SK-N-SH (cell line): Measurements from ENCODE around the gene ATP6V1G2. TPM values are rescaled to one million over a fixed set of nuclear protein-coding genes. Genes with fewer than 3 reads are reported as not detected.
A peak's percentile ranks its signal among the peaks of the same experiment; 100 is the strongest.

Experiments
- CTCF ChIA-PET: fragments of 300-600, 350-600 bp; formaldehyde crosslinking; extraction: SDS; loops from one replicate; lab custom pipeline; 2021; lab: Yijun Ruan, JAX
- POLR2A ChIA-PET: fragments of 350-600 bp; sonication (Branson Sonifier 250); formaldehyde crosslinking; extraction: SDS; loops from one replicate; lab custom pipeline; 2020; ENCODE audit warnings: antibody characterized with exemption, inconsistent platforms; lab: Yijun Ruan, JAX
- DNase-seq: peaks from one replicate; pipeline ENCODE4 v3.0.0; 2012
- H2AFZ ChIP-seq: fragments of 200-600 bp; sonication (generic); 2 replicates; pipeline ENCODE4 v1.8.1; 2016; ENCODE audit warnings: antibody characterized with exemption, mild to moderate bottlenecking, low read depth
- H3F3A ChIP-seq: fragments of 200-600 bp; sonication (generic); replicated peaks from 2 replicates; pipeline ENCODE3; 2016; ENCODE audit warnings: antibody characterized with exemption, mild to moderate bottlenecking; ENCODE audit not compliant: insufficient read depth
- H3K27ac ChIP-seq, 2 experiments: fragments of 200-500 bp in 1 of 2; fragments of 200-600 bp in 1 of 2; sonication (Bioruptor generic) in 1 of 2; sonication (generic), shearing (Covaris generic) in 1 of 2; 2 replicates each; pipeline versions ENCODE4 v1.5.1 to v1.6.1; 2014 to 2016; ENCODE audit warnings: low read depth in 2 of 2, inconsistent platforms in 1 of 2, low read length in 1 of 2, mild to moderate bottlenecking in 1 of 2, mixed read lengths in 1 of 2
- H3K27me3 ChIP-seq: fragments of 200-600 bp; sonication (generic), shearing (Covaris generic); 2 replicates; pipeline ENCODE4 v1.6.1; 2016; ENCODE audit warnings: mixed run types; ENCODE audit not compliant: insufficient read depth
- H3K36me3 ChIP-seq, 2 experiments: fragments of 200-500 bp in 1 of 2; fragments of 200-600 bp in 1 of 2; sonication (Bioruptor generic) in 1 of 2; sonication (generic) in 1 of 2; replicated peaks in 1 of 2; 2 replicates each; pipeline versions ENCODE3 to v1.5.1; 2014 to 2016; ENCODE audit warnings: low read length in 1 of 2, mild to moderate bottlenecking in 1 of 2; ENCODE audit not compliant: insufficient read depth in 2 of 2, control insufficient read depth in 1 of 2
- H3K4me1 ChIP-seq, 2 experiments: fragments of 200-500 bp in 1 of 2; fragments of 200-600 bp in 1 of 2; sonication (Bioruptor generic) in 1 of 2; sonication (generic), shearing (Covaris generic) in 1 of 2; 2 replicates each; pipeline versions ENCODE4 v1.5.1 to v1.6.1; 2014 to 2016; ENCODE audit warnings: low read depth in 1 of 2, low read length in 1 of 2, mixed run types in 1 of 2; ENCODE audit not compliant: insufficient read depth in 2 of 2, control insufficient read depth in 1 of 2
- H3K4me2 ChIP-seq: fragments of 200-600 bp; sonication (generic), shearing (Covaris generic); 2 replicates; pipeline ENCODE4 v1.6.1; 2017; ENCODE audit warnings: mixed run types
- H3K4me3 ChIP-seq, 2 experiments: fragments of 200-500 bp in 1 of 2; fragments of 200-600 bp in 1 of 2; sonication (Bioruptor generic) in 1 of 2; sonication (generic), shearing (Covaris generic) in 1 of 2; 2 replicates each; pipeline versions ENCODE4 v1.5.1 to v1.8.1; 2014 to 2016; ENCODE audit warnings: low read depth in 2 of 2, inconsistent platforms in 1 of 2, low read length in 1 of 2, mild to moderate bottlenecking in 1 of 2, mixed read lengths in 1 of 2, moderate library complexity in 1 of 2
- H3K79me2 ChIP-seq: fragments of 200-600 bp; sonication (generic); 2 replicates; pipeline ENCODE4 v1.8.1; 2017; ENCODE audit warnings: mild to moderate bottlenecking; ENCODE audit not compliant: insufficient read depth
- H3K9ac ChIP-seq: fragments of 200-600 bp; sonication (generic); 2 replicates; pipeline ENCODE4 v1.6.1; 2017; ENCODE audit warnings: mixed run types
- H3K9me2 ChIP-seq: fragments of 200-600 bp; sonication (generic); 2 replicates; pipeline ENCODE4 v1.6.1; 2017; ENCODE audit warnings: mixed run types
- H3K9me3 ChIP-seq: fragments of 200-600 bp; sonication (generic); 2 replicates; pipeline ENCODE4 v1.6.1; 2017; ENCODE audit warnings: mixed run types, mild to moderate bottlenecking, moderate library complexity
- H4K20me1 ChIP-seq: fragments of 200-600 bp; sonication (generic); 2 replicates; pipeline ENCODE4 v1.6.1; 2017; ENCODE audit warnings: mild to moderate bottlenecking, mixed run types; ENCODE audit not compliant: insufficient read depth
- CHD2 ChIP-seq: fragments of 150-350 bp; IDR thresholded peaks from 2 replicates; pipeline ENCODE4 v1.6.1; 2018; ENCODE audit warnings: low read length; ENCODE audit not compliant: partially characterized antibody
- ELF1 ChIP-seq: IDR thresholded peaks from 2 replicates; pipeline ENCODE4 v1.4.0; 2012
- EP300 ChIP-seq, 2 experiments: IDR thresholded peaks; 2 replicates each; pipeline versions ENCODE4 v1.4.0 to v1.6.1; 2012; ENCODE audit warnings: borderline replicate concordance in 1 of 2, low read depth in 1 of 2, low read length in 1 of 2
- FOXJ3 ChIP-seq: sonication (generic); formaldehyde crosslinking; IDR thresholded peaks from 2 replicates; pipeline ENCODE4 v1.5.1; 2020; ENCODE audit warnings: mild to moderate bottlenecking, missing genetic modification reagents
- FOXM1 ChIP-seq: IDR thresholded peaks from 2 replicates; pipeline ENCODE4 v1.4.0; 2012; ENCODE audit warnings: low read depth, mild to moderate bottlenecking
- GABPA ChIP-seq: IDR thresholded peaks from 2 replicates; pipeline ENCODE4 v1.4.0; 2012; ENCODE audit warnings: low read depth, mild to moderate bottlenecking
- GATA2 ChIP-seq: sonication (generic); formaldehyde crosslinking; IDR thresholded peaks from 2 replicates; pipeline ENCODE4 v1.5.0; 2020; ENCODE audit warnings: mild to moderate bottlenecking, missing genetic modification reagents
- MEF2A ChIP-seq: IDR thresholded peaks from 2 replicates; pipeline ENCODE4 v1.4.0; 2012; ENCODE audit warnings: low read depth, borderline replicate concordance
- MXI1 ChIP-seq: IDR thresholded peaks from 2 replicates; pipeline ENCODE4 v1.6.1; 2012; ENCODE audit warnings: mild to moderate bottlenecking, low read depth, low read length, improper control_type of control experiment
- NFIC ChIP-seq: IDR thresholded peaks from 2 replicates; pipeline ENCODE4 v1.4.0; 2012; ENCODE audit warnings: borderline replicate concordance
- NRF1 ChIP-seq: IDR thresholded peaks from 2 replicates; pipeline ENCODE4 v1.6.1; 2012; ENCODE audit warnings: low read depth, mild to moderate bottlenecking, low read length
- POLR2AphosphoS5 ChIP-seq: IDR thresholded peaks from 2 replicates; pipeline ENCODE4 v1.6.1; 2012; ENCODE audit warnings: low read depth, low read length
- RCOR1 ChIP-seq: fragments of 150-350 bp; IDR thresholded peaks from 2 replicates; pipeline ENCODE4 v1.6.1; 2017; ENCODE audit warnings: antibody characterized with exemption, low read length
- RFX5 ChIP-seq: IDR thresholded peaks from 2 replicates; pipeline ENCODE4 v1.6.1; 2012; ENCODE audit warnings: mild to moderate bottlenecking, improper control_type of control experiment, low read length
- SIN3A ChIP-seq: IDR thresholded peaks from 2 replicates; pipeline ENCODE4 v1.6.1; 2012; ENCODE audit warnings: low read depth, mild to moderate bottlenecking, low read length, moderate library complexity, borderline replicate concordance
- TAF1 ChIP-seq: IDR thresholded peaks from 2 replicates; pipeline ENCODE4 v1.6.1; 2012; ENCODE audit warnings: low read depth, mild to moderate bottlenecking, low read length, moderate library complexity, borderline replicate concordance
- TCF12 ChIP-seq: IDR thresholded peaks from 2 replicates; pipeline ENCODE4 v1.4.0; 2012
- TEAD4 ChIP-seq: IDR thresholded peaks from 2 replicates; pipeline ENCODE4 v1.4.0; 2012; ENCODE audit warnings: mild to moderate bottlenecking, borderline replicate concordance; ENCODE audit not compliant: insufficient read depth
- USF1 ChIP-seq: IDR thresholded peaks from 2 replicates; pipeline ENCODE4 v1.4.0; 2012; ENCODE audit warnings: low read depth, borderline replicate concordance
- USF2 ChIP-seq: fragments of 150-350 bp; IDR thresholded peaks from 2 replicates; pipeline ENCODE4 v1.6.1; 2017; ENCODE audit warnings: antibody characterized with exemption, low read length, low read depth, borderline replicate concordance
- YY1 ChIP-seq: IDR thresholded peaks from 2 replicates; pipeline ENCODE4 v1.4.0; 2012; ENCODE audit warnings: low read depth, mild to moderate bottlenecking
- WGBS: methylation state at CpG from one replicate; pipeline ENCODE4 v1.1.6; 2017; ENCODE audit warnings: low lambda C conversion rate; 5-methylcytosine and 5-hydroxymethylcytosine counted together
- polyA plus RNA-seq, 3 experiments: library from polyadenylated mRNA; depleted of rRNA; stranded (reverse); fragments of >200 nt; gene quantifications; 2 replicates each; pipeline ENCODE4 v1.2.3, GENCODE V29; 2012
- TF ChIP-seq, protein P1 (sequence below): fragments of 150-350 bp; IDR thresholded peaks from 2 replicates; pipeline ENCODE4 v1.6.1; 2016; ENCODE audit warnings: mild to moderate bottlenecking, low read depth, low read length
- TF ChIP-seq, protein P2 (sequence below): fragments of 200-600 bp; sonication (generic); IDR thresholded peaks from 2 replicates; pipeline ENCODE4 v1.6.1; 2017; ENCODE audit warnings: antibody characterized with exemption, mild to moderate bottlenecking, moderate library complexity
- TF ChIP-seq, protein P3 (sequence below): IDR thresholded peaks from 2 replicates; pipeline ENCODE4; 2012
- TF ChIP-seq, protein P4 (sequence below): IDR thresholded peaks from 2 replicates; pipeline ENCODE4 v1.4.0; 2012; ENCODE audit warnings: low read depth, borderline replicate concordance

Gene ATP6V1G2
- 13.6 and 15.6 TPM in 2 replicates for polyA plus RNA-seq (2012; rRNA removed)
- polyA plus RNA-seq (2012; cell fraction: cytosol; rRNA removed): 14.3 and 17.1 TPM in 2 replicates
- 10.1 and 16.5 TPM in 2 replicates for polyA plus RNA-seq (2012; cell fraction: nucleus; rRNA removed)

DNA sequence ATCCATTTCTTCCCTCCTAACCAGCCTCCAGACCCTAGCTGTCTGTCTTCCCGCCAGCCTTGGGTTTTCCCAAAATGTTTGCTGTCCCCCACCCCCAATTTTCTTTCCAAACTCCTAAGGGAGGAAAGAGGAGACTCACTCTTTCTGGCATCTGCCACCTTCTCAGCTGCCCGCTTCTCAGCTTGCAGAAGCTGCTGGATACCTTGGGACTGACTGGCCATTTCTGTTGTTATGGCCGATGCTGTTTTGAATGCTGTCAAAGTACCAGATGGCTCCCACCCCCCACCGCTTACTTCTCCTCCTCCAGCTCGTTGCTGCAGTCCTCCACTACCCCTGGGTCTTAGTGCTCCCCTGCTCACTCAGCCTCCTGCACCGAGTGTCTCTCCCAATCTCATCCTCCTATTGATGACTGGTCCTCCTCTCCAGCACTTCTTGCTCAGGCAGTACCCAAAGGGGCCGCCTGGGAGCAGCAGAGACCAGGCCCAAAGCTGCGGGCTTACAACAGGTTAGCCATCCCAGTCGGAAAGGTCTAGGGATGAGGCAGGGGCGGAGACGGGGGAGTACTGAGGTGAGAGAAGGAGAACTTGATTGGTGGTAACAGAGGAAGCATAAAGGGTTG is at the start of gene ATP6V1G2:
Gene ATP6V1G2, minus strand, starts transcription at position 270 of the 619 bp plus-strand sequence. Its CDS starts 49 bp downstream, at position 221.
- peak; percentile 78 for DNase-seq
- 11% methylated on average over 11 of the region's 11 CpGs for WGBS
- peak within 1 kb of the TSS; percentile 52 to 77 for H3K4me3 ChIP-seq
- no peaks in the 10 kb centered on the region for H3K9me3 ChIP-seq
- H3K4me1 ChIP-seq: peaks cover 8 to 11% of the 10 kb centered on the region in 2 experiments; a peak in 3 of 4 replicates
- peak within 1 kb of the TSS; percentile 92 for H3K4me2 ChIP-seq
- no peaks in the 10 kb centered on the region for H4K20me1 ChIP-seq
- peaks cover 5 to 19% of the 10 kb centered on the region in 2 experiments for H3K36me3 ChIP-seq
- no peaks in the 10 kb centered on the region for H3K27me3 ChIP-seq
- peaks cover 18% of the 10 kb centered on the region for H3F3A ChIP-seq
- H3K9me2 ChIP-seq: no peaks in the 10 kb centered on the region
- peak within 1 kb of the TSS; percentile 88 for H3K9ac ChIP-seq
- CTCF ChIA-PET: interaction anchor here (0.5 to 11.9 kb wide), 39 partner anchors 9 to 644 kb away, joined by 3 to 301 read pairs (median 4); partner anchors contain the start of genes DXO, EHMT2, GPANK1 and LST1
- POLR2A ChIA-PET: interaction anchor here (0.7 to 2.4 kb wide), 6 partner anchors 8 to 1425 kb away, joined by 3 to 18 read pairs (median 4); partner anchors contain the start of gene DDAH2
- peak within 1 kb of the TSS; percentile 68 to 74 for H3K27ac ChIP-seq
- peaks cover 50% of the 10 kb centered on the region for H3K79me2 ChIP-seq
- peak within 1 kb of the TSS; percentile 87 for H2AFZ ChIP-seq
- TF ChIP-seq MXI1 (peak; percentile 90), TCF12 (peak; percentile 27; the same call in 1 of the 2 replicates), RCOR1 (peak; percentile 72), YY1 (peak; percentile 41; the same call in 1 of the 2 replicates), MEF2A (no peak), FOXM1 (no peak), CHD2 (peak; percentile 93), TAF1 (peak; percentile 33), FOXJ3 (no peak), EP300 (IDR thresholded peaks at IDR 0.05; ENCODE audit: borderline replicate concordance in 1 of 2, low read depth in 1 of 2, low read length in 1 of 2) (no peak), USF2 (0 out of 2 replicates have a peak, but pooled peaks have one; percentile 26), ELF1 (no peak), GABPA (peak; percentile 70), GATA2 (CRISPR knock-in tag) (no peak), TEAD4 (no peak), NFIC (no peak), SIN3A (peak; percentile 79; the same call in 1 of the 2 replicates), NRF1 (no peak), POLR2AphosphoS5 (0 out of 2 replicates have a peak, but pooled peaks have one; percentile 23), USF1 (no peak), RFX5 (no peak; the same call in 1 of the 2 replicates)
- TF ChIP-seq, protein P1, sequence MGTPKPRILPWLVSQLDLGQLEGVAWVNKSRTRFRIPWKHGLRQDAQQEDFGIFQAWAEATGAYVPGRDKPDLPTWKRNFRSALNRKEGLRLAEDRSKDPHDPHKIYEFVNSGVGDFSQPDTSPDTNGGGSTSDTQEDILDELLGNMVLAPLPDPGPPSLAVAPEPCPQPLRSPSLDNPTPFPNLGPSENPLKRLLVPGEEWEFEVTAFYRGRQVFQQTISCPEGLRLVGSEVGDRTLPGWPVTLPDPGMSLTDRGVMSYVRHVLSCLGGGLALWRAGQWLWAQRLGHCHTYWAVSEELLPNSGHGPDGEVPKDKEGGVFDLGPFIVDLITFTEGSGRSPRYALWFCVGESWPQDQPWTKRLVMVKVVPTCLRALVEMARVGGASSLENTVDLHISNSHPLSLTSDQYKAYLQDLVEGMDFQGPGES: no peak
- TF ChIP-seq, protein P2, sequence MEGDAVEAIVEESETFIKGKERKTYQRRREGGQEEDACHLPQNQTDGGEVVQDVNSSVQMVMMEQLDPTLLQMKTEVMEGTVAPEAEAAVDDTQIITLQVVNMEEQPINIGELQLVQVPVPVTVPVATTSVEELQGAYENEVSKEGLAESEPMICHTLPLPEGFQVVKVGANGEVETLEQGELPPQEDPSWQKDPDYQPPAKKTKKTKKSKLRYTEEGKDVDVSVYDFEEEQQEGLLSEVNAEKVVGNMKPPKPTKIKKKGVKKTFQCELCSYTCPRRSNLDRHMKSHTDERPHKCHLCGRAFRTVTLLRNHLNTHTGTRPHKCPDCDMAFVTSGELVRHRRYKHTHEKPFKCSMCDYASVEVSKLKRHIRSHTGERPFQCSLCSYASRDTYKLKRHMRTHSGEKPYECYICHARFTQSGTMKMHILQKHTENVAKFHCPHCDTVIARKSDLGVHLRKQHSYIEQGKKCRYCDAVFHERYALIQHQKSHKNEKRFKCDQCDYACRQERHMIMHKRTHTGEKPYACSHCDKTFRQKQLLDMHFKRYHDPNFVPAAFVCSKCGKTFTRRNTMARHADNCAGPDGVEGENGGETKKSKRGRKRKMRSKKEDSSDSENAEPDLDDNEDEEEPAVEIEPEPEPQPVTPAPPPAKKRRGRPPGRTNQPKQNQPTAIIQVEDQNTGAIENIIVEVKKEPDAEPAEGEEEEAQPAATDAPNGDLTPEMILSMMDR: peak; percentile 98
- TF ChIP-seq, protein P3, sequence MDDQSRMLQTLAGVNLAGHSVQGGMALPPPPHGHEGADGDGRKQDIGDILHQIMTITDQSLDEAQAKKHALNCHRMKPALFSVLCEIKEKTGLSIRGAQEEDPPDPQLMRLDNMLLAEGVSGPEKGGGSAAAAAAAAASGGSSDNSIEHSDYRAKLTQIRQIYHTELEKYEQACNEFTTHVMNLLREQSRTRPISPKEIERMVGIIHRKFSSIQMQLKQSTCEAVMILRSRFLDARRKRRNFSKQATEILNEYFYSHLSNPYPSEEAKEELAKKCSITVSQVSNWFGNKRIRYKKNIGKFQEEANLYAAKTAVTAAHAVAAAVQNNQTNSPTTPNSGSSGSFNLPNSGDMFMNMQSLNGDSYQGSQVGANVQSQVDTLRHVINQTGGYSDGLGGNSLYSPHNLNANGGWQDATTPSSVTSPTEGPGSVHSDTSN: peak; percentile 67
- TF ChIP-seq, protein P4, sequence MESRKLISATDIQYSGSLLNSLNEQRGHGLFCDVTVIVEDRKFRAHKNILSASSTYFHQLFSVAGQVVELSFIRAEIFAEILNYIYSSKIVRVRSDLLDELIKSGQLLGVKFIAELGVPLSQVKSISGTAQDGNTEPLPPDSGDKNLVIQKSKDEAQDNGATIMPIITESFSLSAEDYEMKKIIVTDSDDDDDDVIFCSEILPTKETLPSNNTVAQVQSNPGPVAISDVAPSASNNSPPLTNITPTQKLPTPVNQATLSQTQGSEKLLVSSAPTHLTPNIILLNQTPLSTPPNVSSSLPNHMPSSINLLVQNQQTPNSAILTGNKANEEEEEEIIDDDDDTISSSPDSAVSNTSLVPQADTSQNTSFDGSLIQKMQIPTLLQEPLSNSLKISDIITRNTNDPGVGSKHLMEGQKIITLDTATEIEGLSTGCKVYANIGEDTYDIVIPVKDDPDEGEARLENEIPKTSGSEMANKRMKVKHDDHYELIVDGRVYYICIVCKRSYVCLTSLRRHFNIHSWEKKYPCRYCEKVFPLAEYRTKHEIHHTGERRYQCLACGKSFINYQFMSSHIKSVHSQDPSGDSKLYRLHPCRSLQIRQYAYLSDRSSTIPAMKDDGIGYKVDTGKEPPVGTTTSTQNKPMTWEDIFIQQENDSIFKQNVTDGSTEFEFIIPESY: no peak
